ENCODE results near the gene CLIC6.

CLIC6 gene

DNA sequence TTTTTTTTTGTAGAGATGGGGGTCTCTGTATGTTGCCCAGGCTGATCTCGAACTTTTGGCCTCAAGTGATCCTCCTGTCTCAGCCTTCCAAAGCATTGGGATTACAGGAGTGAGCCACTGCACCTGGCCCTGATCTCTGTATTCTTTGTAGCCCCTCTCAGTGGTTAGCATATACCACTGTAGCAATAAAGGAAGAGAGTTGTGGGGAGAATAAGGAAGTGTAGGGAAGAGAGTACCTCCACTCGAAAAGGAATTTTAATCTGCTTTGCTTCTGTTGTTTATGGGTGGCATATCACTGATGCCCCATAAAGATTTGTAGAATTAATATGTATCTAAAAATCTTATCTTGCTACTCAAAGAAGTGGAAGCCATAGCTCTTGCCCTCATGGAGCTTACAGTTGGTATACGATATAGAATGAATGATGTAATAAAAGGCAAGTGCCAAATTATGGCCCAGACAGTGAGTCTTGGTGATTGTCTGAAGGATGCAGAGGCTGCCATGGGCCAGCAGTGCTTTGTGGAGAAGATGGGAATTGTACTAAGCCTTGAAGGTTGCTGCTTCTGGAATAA is 96.0 kb downstream of the CLIC6 start:
- Mint-ChIP-seq H3K9me3 (peaks cover 16% of the 10 kb centered on the region), H3K27me3 (peaks cover 5% of the 10 kb centered on the region), H3K4me3 (no peak overlapping the region), H3K36me3 (ENCODE audit: low read depth) (no peaks in the 10 kb centered on the region), H3K4me1 (ENCODE audit: low read depth) (no peaks in the 10 kb centered on the region), H3K27ac (no peak overlapping the region)
- intact Hi-C loops (cut with micrococcal nuclease), result no loop called here

- H3K9me3 Mint-ChIP-seq, result peaks cover 16% of the 10 kb centered on the region
- intact Hi-C loops (cut with micrococcal nuclease), result no loop called here
Measured at GRCh38 chr21:34765619-34766018, 96.8 kb downstream of the CLIC6 start.

DNA sequence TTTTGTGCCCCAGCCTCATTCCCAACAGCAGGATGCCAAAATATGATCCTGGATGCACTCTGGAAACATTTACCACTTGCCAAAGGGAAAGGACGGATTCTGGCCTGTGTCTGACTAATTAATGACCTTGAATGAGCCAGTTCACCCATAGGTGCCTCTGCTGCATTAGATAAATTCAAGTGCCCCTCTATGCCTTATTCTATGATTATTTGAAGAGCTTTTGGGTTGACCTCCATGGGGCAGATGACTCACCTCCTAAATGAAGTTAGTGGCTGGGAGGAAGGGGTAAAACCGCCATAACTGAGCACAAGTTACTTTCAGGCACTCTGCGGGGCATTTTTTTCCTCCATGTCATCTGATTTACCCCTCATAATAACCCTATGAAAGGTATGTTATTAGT is 98.1 kb downstream of the CLIC6 start:
- no peak overlapping the region for H3K4me3 Mint-ChIP-seq
- H3K27me3 Mint-ChIP-seq, result peaks cover 5% of the 10 kb centered on the region
- H3K36me3 Mint-ChIP-seq (ENCODE audit: low read depth), result no peaks in the 10 kb centered on the region
- H3K9me3 Mint-ChIP-seq, result peaks cover 16% of the 10 kb centered on the region
- intact Hi-C loops (cut with micrococcal nuclease), result no loop called here
- H3K27ac Mint-ChIP-seq, result no peak overlapping the region
- H3K4me1 Mint-ChIP-seq (ENCODE audit: low read depth), result no peaks in the 10 kb centered on the region

More at GRCh38 chr21:34765619-34766018, 96.8 kb downstream of the CLIC6 start:
- no peaks in the 10 kb centered on the region for H3K4me1 Mint-ChIP-seq (ENCODE audit: low read depth)
- H3K27me3 Mint-ChIP-seq, result peaks cover 5% of the 10 kb centered on the region
- H3K36me3 Mint-ChIP-seq (ENCODE audit: low read depth), result no peaks in the 10 kb centered on the region
- no peak overlapping the region for H3K27ac Mint-ChIP-seq
- no peak overlapping the region for H3K4me3 Mint-ChIP-seq
